Measurements from ENCODE around the gene ABHD15.

GRCh38 chr17:29563816-29564215, 3.0 kb downstream of the ABHD15 start:
- TF ChIP-seq POLR2AphosphoS5 (IDR thresholded peaks at IDR 0.05; ENCODE audit: insufficient read depth in 1 of 2, low read depth in 1 of 2) (no peak), CTCF (IDR thresholded peaks at IDR 0.05) (no peak), POLR2A (IDR thresholded peaks at IDR 0.05) (no peak)
